Astrocyte (in vitro differentiated cells and primary cell): ENCODE results near the gene SH3BP5L. TPM values are rescaled to one million over a fixed set of nuclear protein-coding genes. Genes with fewer than 3 reads are reported as not detected.

ENCODE experiments used
- DNase-seq: peaks from one replicate; pipeline ENCODE4 v3.0.0-alpha.2; 2010; ENCODE audit warnings: low read depth
- FAIRE-seq: peaks from 2 replicates; lab custom pipeline; 2011; peaks lifted over from hg19 to GRCh38; lab: Jason Lieb, UNC
- H2AFZ ChIP-seq: 2 replicates; pipeline ENCODE4 v1.6.0; 2012; ENCODE audit warnings: low read depth, low read length, inconsistent platforms
- H3K27ac ChIP-seq: 2 replicates; pipeline ENCODE4 v1.5.1; 2011; ENCODE audit warnings: low read depth, low read length, inconsistent platforms
- H3K27me3 ChIP-seq: 2 replicates; pipeline ENCODE4 v1.6.0; 2011; ENCODE audit warnings: low read length, inconsistent platforms; ENCODE audit not compliant: insufficient read depth
- H3K36me3 ChIP-seq: 2 replicates; pipeline ENCODE4 v1.5.1; 2011; ENCODE audit warnings: low read length, inconsistent platforms; ENCODE audit not compliant: insufficient read depth
- H3K4me1 ChIP-seq: 2 replicates; pipeline ENCODE4 v1.5.1; 2011; ENCODE audit warnings: low read length, inconsistent platforms; ENCODE audit not compliant: insufficient read depth
- H3K4me2 ChIP-seq: 2 replicates; pipeline ENCODE4 v1.6.0; 2012; ENCODE audit warnings: low read length, inconsistent platforms
- H3K4me3 ChIP-seq: 2 replicates; pipeline ENCODE4 v1.5.1; 2011; ENCODE audit warnings: low read depth, mild to moderate bottlenecking, low read length, inconsistent platforms; ENCODE audit not compliant: insufficient read depth
- H3K79me2 ChIP-seq: 2 replicates; pipeline ENCODE4 v1.6.0; 2012; ENCODE audit warnings: mild to moderate bottlenecking, low read length, inconsistent platforms; ENCODE audit not compliant: insufficient read depth
- H3K9ac ChIP-seq: 2 replicates; pipeline ENCODE4 v1.6.0; 2012; ENCODE audit warnings: mild to moderate bottlenecking, low read length, inconsistent platforms
- H3K9me3 ChIP-seq: 2 replicates; pipeline ENCODE4 v1.5.1; 2012; ENCODE audit warnings: low read depth, mild to moderate bottlenecking, low read length, inconsistent platforms; ENCODE audit not compliant: insufficient read depth
- H4K20me1 ChIP-seq: 2 replicates; pipeline ENCODE4 v1.6.0; 2012; ENCODE audit warnings: low read length, inconsistent platforms; ENCODE audit not compliant: insufficient read depth
- H3K27ac Mint-ChIP-seq: one replicate; pipeline ENCODE4 v1.8.0; 2021; ENCODE audit warnings: mild to moderate bottlenecking, mixed read lengths; ENCODE audit not compliant: unreplicated experiment
- H3K27me3 Mint-ChIP-seq: one replicate; pipeline ENCODE4 v1.8.0; 2021; ENCODE audit warnings: low read depth, mixed read lengths; ENCODE audit not compliant: unreplicated experiment
- H3K36me3 Mint-ChIP-seq: one replicate; pipeline ENCODE4 v1.8.0; 2021; ENCODE audit warnings: low read depth, mixed read lengths; ENCODE audit not compliant: unreplicated experiment
- H3K4me1 Mint-ChIP-seq: one replicate; pipeline ENCODE4 v1.8.0; 2021; ENCODE audit warnings: low read depth, mixed read lengths; ENCODE audit not compliant: unreplicated experiment
- H3K4me3 Mint-ChIP-seq: one replicate; pipeline ENCODE4 v1.8.0; 2021; ENCODE audit warnings: mild to moderate bottlenecking, moderate library complexity, mixed read lengths; ENCODE audit not compliant: unreplicated experiment
- H3K9me3 Mint-ChIP-seq: one replicate; pipeline ENCODE4 v1.8.0; 2021; ENCODE audit warnings: mild to moderate bottlenecking, mixed read lengths; ENCODE audit not compliant: unreplicated experiment
- CTCF ChIP-seq: IDR thresholded peaks from 2 replicates; pipeline ENCODE4 v1.5.1; 2011; ENCODE audit warnings: low read depth, mild to moderate bottlenecking, inconsistent platforms, low read length, moderate library complexity; ENCODE audit not compliant: insufficient read depth
- EZH2 ChIP-seq: IDR thresholded peaks from 2 replicates; pipeline ENCODE4 v1.6.1; 2012; ENCODE audit warnings: mild to moderate bottlenecking, low read length, inconsistent platforms; ENCODE audit not compliant: insufficient read depth
- total RNA-seq: library from RNA; stranded (reverse); gene quantifications from 2 replicates; pipeline ENCODE4 v1.2.1, GENCODE V29; 2021

Gene SH3BP5L
- total RNA-seq, 1 donor from 2014 or later = 37.7 TPM

- Histone ChIP-seq H3K4me1 (peaks cover 3% of the 10 kb centered on the region), H3K9ac (peak overlapping the region; percentile 94), H3K4me3 (peak overlapping the region; percentile 73), H3K27ac (peak overlapping the region; percentile 96), H3K79me2 (peaks cover 43% of the 10 kb centered on the region), H3K27me3 (peaks cover 3% of the 10 kb centered on the region), H3K36me3 (no peaks in the 10 kb centered on the region), H4K20me1 (peaks cover 16% of the 10 kb centered on the region), H2AFZ (peak overlapping the region; percentile 98), H3K4me2 (peak overlapping the region; percentile 97), H3K9me3 (no peaks in the 10 kb centered on the region)
- no peaks in the 10 kb centered on the region for H3K9me3 Mint-ChIP-seq
- peaks cover 17% of the 10 kb centered on the region for H3K4me1 Mint-ChIP-seq
- H3K4me3 Mint-ChIP-seq = peak overlapping the region; percentile 92
- no peak for DNase-seq
- no peaks in the 10 kb centered on the region for H3K36me3 Mint-ChIP-seq
- TF ChIP-seq EZH2 (no peak), CTCF (no peak)
- H3K27ac Mint-ChIP-seq = peak overlapping the region; percentile 94
- FAIRE-seq = no peak
- H3K27me3 Mint-ChIP-seq = no peaks in the 10 kb centered on the region
Measured at GRCh38 chr1:248839168-248839555, 13.4 kb upstream of the SH3BP5L start.

GRCh38 chr1:248838357-248839167 is 12.8 kb upstream of the SH3BP5L start:
- no peaks in the 10 kb centered on the region for H3K36me3 Mint-ChIP-seq
- H3K27ac ChIP-seq = peak overlapping the region; percentile 96
- peaks cover 43% of the 10 kb centered on the region for H3K79me2 ChIP-seq
- peaks cover 16% of the 10 kb centered on the region for H4K20me1 ChIP-seq
- H3K9ac ChIP-seq = peak overlapping the region; percentile 94
- H3K27ac Mint-ChIP-seq = peak overlapping the region; percentile 94
- peak overlapping the region; percentile 97 for H3K4me2 ChIP-seq
- H3K4me1 Mint-ChIP-seq = peaks cover 17% of the 10 kb centered on the region
- peak overlapping the region; percentile 92 for H3K4me3 Mint-ChIP-seq
- H3K9me3 Mint-ChIP-seq = no peaks in the 10 kb centered on the region
- TF ChIP-seq EZH2 (no peak), CTCF (no peak)
- peak overlapping the region; percentile 73 for H3K4me3 ChIP-seq
- no peaks in the 10 kb centered on the region for H3K9me3 ChIP-seq
- H3K27me3 Mint-ChIP-seq = no peaks in the 10 kb centered on the region
- no peaks in the 10 kb centered on the region for H3K36me3 ChIP-seq
- FAIRE-seq (no peak), DNase-seq (peak; percentile 82)
- peaks cover 3% of the 10 kb centered on the region for H3K4me1 ChIP-seq
- H2AFZ ChIP-seq = peak overlapping the region; percentile 98
- peaks cover 3% of the 10 kb centered on the region for H3K27me3 ChIP-seq
